Right lobe of liver (tissue), 6 donors: ENCODE results near the gene EYA2. TPM values are rescaled to one million over a fixed set of nuclear protein-coding genes. Genes with fewer than 3 reads are reported as not detected.

Experiments
- ATAC-seq, 4 donors: fragments of 200-7000 bp; cut with Tn5 transposase; one replicate each; pipeline ENCODE4 v1.9.1; 2020; ENCODE audit warnings: mild to moderate bottlenecking in 4 of 4, moderate library complexity in 4 of 4
- DNase-seq, 3 donors: peaks; one replicate each; pipeline ENCODE4 v3.0.0-alpha.2; 2020
- H3K27ac ChIP-seq, 3 donors: fragments of 200-600 bp; one replicate each; pipeline ENCODE4 v1.8.0; 2022
- H3K27me3 ChIP-seq, 2 donors: fragments of 200-600 bp; one replicate each; pipeline ENCODE4 v1.8.0; 2022
- H3K36me3 ChIP-seq, 4 donors: fragments of 200-600 bp; sonication (generic) in 1 of 4; one replicate each; pipeline versions ENCODE4 v1.5.1 to v1.8.0; 2017 to 2022; ENCODE audit warnings: control low read depth in 1 of 4
- H3K4me1 ChIP-seq, 4 donors: fragments of 200-600 bp; sonication (generic) in 1 of 4; one replicate each; pipeline versions ENCODE4 v1.5.1 to v1.8.0; 2017 to 2022; ENCODE audit warnings: control low read depth in 1 of 4
- H3K4me3 ChIP-seq, 3 donors: fragments of 200-600 bp; one replicate each; pipeline ENCODE4 v1.8.0; 2022
- H3K9me3 ChIP-seq, 4 donors: fragments of 200-600 bp; sonication (generic) in 1 of 4; one replicate each; pipeline versions ENCODE4 v1.5.1 to v1.8.0; 2017 to 2022; ENCODE audit warnings: control low read depth in 1 of 4
- POLR2A ChIP-seq: fragments of 450-650 bp; IDR thresholded peaks from one replicate; pipeline ENCODE4 v1.6.1; 2017; ENCODE audit warnings: antibody characterized with exemption, mild to moderate bottlenecking
- WGBS: methylation state at CpG from one replicate; pipeline ENCODE4 v1.1.6; 2018; ENCODE audit warnings: low coverage, low lambda C conversion rate; ENCODE audit not compliant: insufficient coverage; ENCODE audit errors: missing lambda C conversion rate; 5-methylcytosine and 5-hydroxymethylcytosine counted together
- intact Hi-C, 2 donors: fragments of 100-400 bp; cut with DNase I; formaldehyde crosslinking; loops; one replicate each; pipeline versions ENCODE4 v1.11.2 to v1.14.1; 2022
- total RNA-seq, 6 experiments: library from RNA; depleted of rRNA in 2 of 6; stranded (reverse); fragments of >200 nt in 2 of 6; fragmentation: NEBNext Ultra II Directional in 3 of 6; extraction: Animal tissue kit (Norgen Biotek cat#: 25700) in 3 of 6; gene quantifications; one replicate each; pipeline versions ENCODE4 v1.1.0 to v1.2.4, GENCODE V29; 2016 to 2023
- TF ChIP-seq, protein P1 (sequence below), 4 donors: fragments of 200-600 bp in 3 of 4; fragments of 450-650 bp in 1 of 4; IDR thresholded peaks; one replicate each; pipeline versions ENCODE4 v1.5.1 to v1.8.0; 2016 to 2022; ENCODE audit warnings: antibody characterized with exemption in 4 of 4, mild to moderate bottlenecking in 2 of 4
- donor health status: DM: no; HTN: yes; CAD: no.
- donor health status: DM: no; HTN: no; CAD: no.
- donor health status: DM: no; HTN: no; CAD: no.
- donor health status: DM: no; HTN: yes; CAD: no.
- donor health status: DM: no; HTN: yes; CAD: no.

Gene EYA2
- total RNA-seq, 6 experiments from 2014 or later = 0.12 to 3.0 (median 0.49) TPM

DNA sequence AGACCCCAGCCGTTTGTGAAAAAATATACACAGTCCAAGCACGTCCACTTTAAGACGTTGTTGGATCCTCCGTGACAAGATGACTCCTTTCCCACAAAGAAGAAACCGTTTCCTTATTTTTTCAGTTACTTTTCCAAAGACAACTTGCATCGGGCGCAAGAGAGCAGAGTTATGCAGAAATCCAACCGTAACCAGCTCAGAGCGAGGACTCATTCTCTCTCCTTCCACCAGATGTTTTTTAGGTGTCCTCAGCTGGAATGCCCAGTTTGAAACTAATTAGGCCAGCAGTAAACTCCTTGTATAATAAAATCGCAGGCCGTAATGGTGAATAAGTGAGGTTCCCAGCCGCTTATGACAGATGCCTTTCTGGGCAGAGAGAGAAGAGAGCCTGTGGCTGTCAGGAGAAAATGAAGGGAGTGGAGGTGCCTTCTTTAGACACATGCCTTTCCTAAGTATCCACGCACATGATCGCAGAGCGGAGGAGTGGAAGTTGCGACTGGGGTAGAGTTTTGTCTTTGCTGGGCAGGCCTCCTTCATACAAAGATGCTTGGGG lies 2.8 kb downstream of the EYA2 start:
- H3K9me3 ChIP-seq = no peaks in the 10 kb centered on the region
- H3K4me3 ChIP-seq = no peak overlapping the region
- H3K4me1 ChIP-seq = no peaks in the 10 kb centered on the region
- H3K36me3 ChIP-seq = no peaks in the 10 kb centered on the region
- WGBS = 55% methylated on average over 16 of the region's 16 CpGs
- TF ChIP-seq POLR2A = no peak
- TF ChIP-seq, protein P1, sequence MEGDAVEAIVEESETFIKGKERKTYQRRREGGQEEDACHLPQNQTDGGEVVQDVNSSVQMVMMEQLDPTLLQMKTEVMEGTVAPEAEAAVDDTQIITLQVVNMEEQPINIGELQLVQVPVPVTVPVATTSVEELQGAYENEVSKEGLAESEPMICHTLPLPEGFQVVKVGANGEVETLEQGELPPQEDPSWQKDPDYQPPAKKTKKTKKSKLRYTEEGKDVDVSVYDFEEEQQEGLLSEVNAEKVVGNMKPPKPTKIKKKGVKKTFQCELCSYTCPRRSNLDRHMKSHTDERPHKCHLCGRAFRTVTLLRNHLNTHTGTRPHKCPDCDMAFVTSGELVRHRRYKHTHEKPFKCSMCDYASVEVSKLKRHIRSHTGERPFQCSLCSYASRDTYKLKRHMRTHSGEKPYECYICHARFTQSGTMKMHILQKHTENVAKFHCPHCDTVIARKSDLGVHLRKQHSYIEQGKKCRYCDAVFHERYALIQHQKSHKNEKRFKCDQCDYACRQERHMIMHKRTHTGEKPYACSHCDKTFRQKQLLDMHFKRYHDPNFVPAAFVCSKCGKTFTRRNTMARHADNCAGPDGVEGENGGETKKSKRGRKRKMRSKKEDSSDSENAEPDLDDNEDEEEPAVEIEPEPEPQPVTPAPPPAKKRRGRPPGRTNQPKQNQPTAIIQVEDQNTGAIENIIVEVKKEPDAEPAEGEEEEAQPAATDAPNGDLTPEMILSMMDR (IDR thresholded peaks at IDR 0.05) = no peak
- DNase-seq (no peak), ATAC-seq (no peak)
- H3K27me3 ChIP-seq = peaks cover 4 to 24% of the 10 kb centered on the region in 2 donors
- no peak overlapping the region for H3K27ac ChIP-seq
- intact Hi-C loops = no loop called here

DNA sequence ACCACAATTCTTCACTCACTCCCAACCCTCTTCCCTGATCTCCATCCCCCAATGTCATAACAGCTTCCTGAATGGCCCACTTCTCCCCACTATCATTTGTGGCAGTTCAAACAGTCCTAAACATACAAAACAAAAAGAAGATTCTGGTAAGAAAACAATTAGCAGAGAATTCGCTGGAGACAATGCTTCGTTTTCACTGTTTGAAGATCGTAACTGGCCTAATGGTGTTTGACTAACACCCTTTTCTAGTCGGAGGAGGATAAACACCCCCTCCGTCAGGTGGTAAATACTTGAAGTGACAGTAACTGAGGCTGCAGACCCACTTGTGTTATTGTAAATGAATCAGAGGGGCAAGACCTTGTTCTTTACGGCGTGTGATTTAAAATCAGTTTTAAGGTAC lies 3.8 kb downstream of the EYA2 start:
- no peak for ATAC-seq
- Histone ChIP-seq H3K27me3 (peaks cover 4 to 24% of the 10 kb centered on the region in 2 donors), H3K4me1 (no peaks in the 10 kb centered on the region), H3K36me3 (no peaks in the 10 kb centered on the region), H3K4me3 (no peak overlapping the region), H3K9me3 (no peaks in the 10 kb centered on the region), H3K27ac (no peak overlapping the region)
- intact Hi-C loops = no loop called here
- TF ChIP-seq, protein P1 (IDR thresholded peaks at IDR 0.05) = no peak
- TF ChIP-seq POLR2A = no peak
- no peak for DNase-seq
- WGBS = 35% methylated on average over 7 of the region's 7 CpGs

DNA sequence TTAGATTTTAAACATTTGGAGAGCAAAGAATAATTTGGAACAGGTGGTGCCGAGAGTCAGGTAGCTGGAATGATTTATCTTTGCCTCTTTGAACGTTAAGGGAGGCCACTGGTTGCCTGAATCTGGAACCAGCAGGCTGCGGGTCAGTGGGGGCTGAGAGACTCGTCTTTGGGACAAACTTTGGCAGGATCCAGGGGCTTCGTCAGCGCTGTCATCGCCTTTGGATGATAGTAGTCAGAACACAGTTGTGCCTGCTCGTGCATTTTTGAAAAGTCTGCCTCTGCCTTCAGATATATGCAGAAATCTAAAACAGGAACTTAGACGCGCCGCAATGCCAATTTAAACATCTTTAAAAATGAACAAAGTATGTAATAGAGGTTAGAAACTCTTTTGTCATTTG lies 5.0 kb downstream of the EYA2 start:
- H3K9me3 ChIP-seq = no peaks in the 10 kb centered on the region
- no peak for TF ChIP-seq POLR2A
- TF ChIP-seq, protein P1 (IDR thresholded peaks at IDR 0.05) = no peak
- intact Hi-C loops = no loop called here
- no peak overlapping the region for H3K4me3 ChIP-seq
- H3K27me3 ChIP-seq = peaks cover 4 to 24% of the 10 kb centered on the region in 2 donors
- no peaks in the 10 kb centered on the region for H3K4me1 ChIP-seq
- DNase-seq = no peak
- no peaks in the 10 kb centered on the region for H3K36me3 ChIP-seq
- H3K27ac ChIP-seq = no peak overlapping the region
- 42% methylated on average over 6 of the region's 11 CpGs for WGBS
- ATAC-seq = no peak

DNA sequence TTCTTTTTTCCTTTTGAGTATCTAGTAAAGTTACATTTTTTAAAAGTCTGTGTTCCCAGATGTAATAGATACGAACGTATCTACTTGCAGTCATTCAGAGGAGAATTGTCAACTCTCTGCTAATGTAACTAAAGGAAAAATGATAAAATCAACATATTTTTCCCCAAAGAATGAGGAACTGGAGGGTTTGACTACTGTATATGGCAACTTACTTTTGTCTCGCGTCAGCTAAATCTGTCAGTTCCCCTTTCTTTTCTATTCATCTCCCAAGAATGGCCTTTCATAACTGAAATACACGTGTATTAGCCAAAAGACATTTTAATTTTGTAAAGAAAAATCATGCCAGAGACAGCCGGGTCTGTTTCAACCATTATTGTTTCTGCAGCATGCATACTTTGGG lies 5.4 kb downstream of the EYA2 start:
- H3K9me3 ChIP-seq = no peaks in the 10 kb centered on the region
- intact Hi-C loops = no loop called here
- H3K36me3 ChIP-seq = no peaks in the 10 kb centered on the region
- H3K27me3 ChIP-seq = peaks cover 4 to 20% of the 10 kb centered on the region in 2 donors
- ATAC-seq (peak in 2 of 4 donors; percentile 30 to 35), DNase-seq (no peak)
- WGBS = 35% methylated on average over 6 of the region's 6 CpGs
- no peak for TF ChIP-seq POLR2A
- TF ChIP-seq, protein P1 (IDR thresholded peaks at IDR 0.05) = no peak
- H3K4me3 ChIP-seq = no peak overlapping the region
- H3K4me1 ChIP-seq = no peaks in the 10 kb centered on the region
- no peak overlapping the region for H3K27ac ChIP-seq

DNA sequence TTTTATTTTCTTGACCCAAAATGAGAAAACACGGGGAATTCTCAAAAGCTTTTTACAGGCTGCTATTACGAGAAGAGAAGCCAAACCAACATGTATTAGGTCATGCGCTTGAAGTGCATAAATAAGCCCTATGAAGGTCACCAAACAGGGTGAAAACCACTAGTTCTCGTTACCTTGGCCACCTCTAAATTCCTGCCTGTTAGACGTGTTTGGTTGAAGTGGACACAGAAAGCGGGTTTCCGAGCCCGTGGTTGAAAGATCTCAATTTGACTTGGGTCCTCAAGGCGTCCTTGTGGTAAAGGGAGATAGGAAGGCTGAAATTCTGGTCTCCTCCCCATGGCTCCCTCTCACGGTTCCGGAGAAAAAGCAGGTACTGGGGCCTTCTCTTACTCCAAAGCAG lies 6.2 kb downstream of the EYA2 start:
- no peak overlapping the region for H3K4me3 ChIP-seq
- intact Hi-C loops = no loop called here
- WGBS = 64% methylated on average over 10 of the region's 11 CpGs

More for the DNA sequence above, 6.2 kb downstream of the EYA2 start:
- Histone ChIP-seq H3K4me1 (no peaks in the 10 kb centered on the region), H3K27me3 (peaks cover 4 to 18% of the 10 kb centered on the region in 2 donors), H3K36me3 (no peaks in the 10 kb centered on the region), H3K27ac (no peak overlapping the region), H3K9me3 (no peaks in the 10 kb centered on the region)
- ATAC-seq (no peak), DNase-seq (no peak)
- TF ChIP-seq, protein P1 (IDR thresholded peaks at IDR 0.05) = no peak
- TF ChIP-seq POLR2A = no peak
